Left lung (tissue), 10 donors: ENCODE data around the gene EHMT2. TPM values are rescaled to one million over a fixed set of nuclear protein-coding genes. Genes with fewer than 3 reads are reported as not detected.
"Not testable (repeated sequence)": the region's sequence is repeated elsewhere in the genome, so short reads cannot be mapped to it uniquely, and the experiment has no call there.

Experiments used
- ATAC-seq: fragments of 200-7000 bp; cut with Tn5 transposase; one replicate; pipeline ENCODE4 v1.9.1; 2020; ENCODE audit warnings: moderate library complexity
- DNase-seq, 4 donors: peaks; one replicate each; pipeline ENCODE4 v3.0.0-alpha.2; 2013 to 2020
- H3K27ac ChIP-seq, 2 donors: fragments of 200-600 bp; sonication (generic) in 1 of 2; one replicate each; pipeline versions ENCODE4 v1.5.0 to v1.8.0; 2020 to 2021
- H3K27me3 ChIP-seq, 2 donors: fragments of 200-600 bp; sonication (generic) in 1 of 2; one replicate each; pipeline versions ENCODE4 v1.5.0 to v1.8.0; 2020 to 2021
- H3K36me3 ChIP-seq, 2 donors: fragments of 200-600 bp; sonication (generic) in 1 of 2; one replicate each; pipeline versions ENCODE4 v1.5.0 to v1.8.0; 2020 to 2021
- H3K4me1 ChIP-seq, 2 donors: fragments of 200-600 bp; one replicate each; pipeline ENCODE4 v1.8.0; 2021
- H3K4me3 ChIP-seq, 2 donors: fragments of 200-600 bp; sonication (generic) in 1 of 2; one replicate each; pipeline versions ENCODE4 v1.5.0 to v1.8.0; 2020 to 2021; ENCODE audit warnings: mild to moderate bottlenecking in 1 of 2
- H3K9me3 ChIP-seq, 2 donors: fragments of 200-600 bp; sonication (generic) in 1 of 2; one replicate each; pipeline versions ENCODE4 v1.5.0 to v1.8.0; 2020 to 2021
- CTCF ChIP-seq, 2 donors: fragments of 200-600 bp; sonication (generic) in 1 of 2; IDR thresholded peaks; one replicate each; pipeline versions ENCODE4 v1.5.0 to v1.8.0; 2021; ENCODE audit warnings: antibody characterized with exemption in 2 of 2
- intact Hi-C, 2 donors: fragments of 100-400 bp; cut with DNase I; formaldehyde crosslinking; loops; one replicate each; pipeline versions ENCODE4 v1.11.2 to v1.14.2; 2022
- polyA plus RNA-seq, 6 donors: library from polyadenylated mRNA; unstranded; fragments of 120-200 nt; gene quantifications; one replicate each; pipeline ENCODE4 v1.2.1, GENCODE V29; 2013; ENCODE audit not compliant: insufficient read length in 6 of 6
- total RNA-seq, 2 donors: library from RNA; stranded (reverse); fragmentation: NEBNext Ultra II Directional; extraction: Animal tissue kit (Norgen Biotek cat#: 25700); gene quantifications; one replicate each; pipeline ENCODE4 v1.2.1, GENCODE V29; 2021
- donor health status: DM: no; HTN: yes; CAD: no.
- donor health status: DM: no; HTN: no; CAD: no.

EHMT2 gene
- total and polyA plus RNA-seq, 8 donors: 41.0 to 85.0 (median 75.3) TPM

GRCh38 chr6:31919624-31920303 lies 22.3 kb upstream of the EHMT2 start:
- Histone ChIP-seq H3K27ac (peak overlapping the region in 1 of 2 donors; percentile 35), H3K4me1 (peaks cover 0 to 11% of the 10 kb centered on the region in 2 donors), H3K36me3 (no peaks in the 10 kb centered on the region), H3K9me3 (no peaks in the 10 kb centered on the region), H3K27me3 (no peaks in the 10 kb centered on the region), H3K4me3 (no peak overlapping the region)
- ATAC-seq (peak; percentile 8), DNase-seq (no peak)
- no peak for TF ChIP-seq CTCF (IDR thresholded peaks at IDR 0.05)
- intact Hi-C loops: no loop called here

GRCh38 chr6:31918069-31918720 lies 20.7 kb upstream of the EHMT2 start:
- Histone ChIP-seq H3K4me1 (peaks cover 0 to 11% of the 10 kb centered on the region in 2 donors), H3K4me3 (no peak overlapping the region), H3K9me3 (no peaks in the 10 kb centered on the region), H3K27ac (no peak overlapping the region), H3K27me3 (no peaks in the 10 kb centered on the region), H3K36me3 (no peaks in the 10 kb centered on the region)
- TF ChIP-seq CTCF (IDR thresholded peaks at IDR 0.05): no peak
- DNase-seq (no peak), ATAC-seq (no peak)
- intact Hi-C loops: no loop called here

GRCh38 chr6:31915756-31916155 lies 18.3 kb upstream of the EHMT2 start:
- no peaks in the 10 kb centered on the region for H3K36me3 ChIP-seq
- no peak for DNase-seq
- ATAC-seq: no peak
- no peaks in the 10 kb centered on the region for H3K27me3 ChIP-seq
- H3K9me3 ChIP-seq: no peaks in the 10 kb centered on the region
- no peak overlapping the region for H3K27ac ChIP-seq
- TF ChIP-seq CTCF (IDR thresholded peaks at IDR 0.05): no peak
- intact Hi-C loops: no loop called here
- no peak overlapping the region for H3K4me3 ChIP-seq
- peaks cover 0 to 17% of the 10 kb centered on the region in 2 donors for H3K4me1 ChIP-seq

- Histone ChIP-seq H3K27me3 (no peaks in the 10 kb centered on the region), H3K36me3 (no peaks in the 10 kb centered on the region), H3K9me3 (no peaks in the 10 kb centered on the region), H3K4me1 (peaks cover 0 to 15% of the 10 kb centered on the region in 2 donors), H3K4me3 (no peak overlapping the region), H3K27ac (no peak overlapping the region)
- ATAC-seq (no peak), DNase-seq (no peak)
- TF ChIP-seq CTCF (IDR thresholded peaks at IDR 0.05): no peak
- intact Hi-C loops: no loop called here
These were observed 17.9 kb upstream of the EHMT2 start for GRCh38 chr6:31915351-31915750.

GRCh38 chr6:31911826-31912585 lies 14.5 kb upstream of the EHMT2 start:
- H3K27ac ChIP-seq: peak overlapping the region in 1 of 2 donors; percentile 28
- H3K9me3 ChIP-seq: no peaks in the 10 kb centered on the region
- DNase-seq (no peak), ATAC-seq (no peak)
- no peak for TF ChIP-seq CTCF (IDR thresholded peaks at IDR 0.05)
- intact Hi-C loops: no loop called here
- peaks cover 3 to 25% of the 10 kb centered on the region in 2 donors for H3K4me1 ChIP-seq
- H3K4me3 ChIP-seq: no peak overlapping the region
- H3K27me3 ChIP-seq: no peaks in the 10 kb centered on the region
- H3K36me3 ChIP-seq: no peaks in the 10 kb centered on the region

- intact Hi-C loops, H3K9me3 ChIP-seq, ATAC-seq: not testable (repeated sequence)
These were observed 11.8 kb upstream of the EHMT2 start for GRCh38 chr6:31909298-31909697.

More at GRCh38 chr6:31909298-31909697, 11.8 kb upstream of the EHMT2 start:
- not testable (repeated sequence) for DNase-seq, H3K27me3 ChIP-seq, H3K27ac ChIP-seq, H3K4me3 ChIP-seq, H3K36me3 ChIP-seq
- peaks cover 4 to 26% of the 10 kb centered on the region in 2 donors for H3K4me1 ChIP-seq
